ENCODE measurements around the gene C16orf90. TPM values are rescaled to one million over a fixed set of nuclear protein-coding genes. Genes with fewer than 3 reads are reported as not detected.

The C16orf90 gene
- polyA plus RNA-seq, 1 of the 3 experiments (the other 2 are of a cell fraction): not detected

DNA sequence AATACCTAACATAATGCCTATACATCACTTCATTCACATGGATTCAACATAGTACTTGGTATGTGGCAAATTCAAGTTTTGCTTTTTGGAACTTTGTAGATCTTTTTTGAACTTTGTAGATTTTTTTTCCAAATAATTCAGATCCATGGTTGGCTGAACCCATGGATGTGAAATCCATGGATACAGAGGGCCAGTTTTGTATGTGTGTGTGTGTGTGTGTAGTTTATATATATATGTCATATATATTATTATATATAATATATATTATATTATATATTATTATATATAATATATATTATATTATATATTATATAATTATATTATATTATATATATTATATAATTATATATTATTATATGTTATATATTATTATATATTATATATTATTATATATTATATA, 33.9 kb upstream of the C16orf90 start:
- TF ChIP-seq EZH2phosphoT487 (IDR thresholded peaks at IDR 0.05; ENCODE audit: borderline replicate concordance, low read depth) (no peak), JUND (IDR thresholded peaks at IDR 0.05) (no peak), NRF1 (IDR thresholded peaks at IDR 0.05; ENCODE audit: low read depth, low read length) (no peak), MEF2A (IDR thresholded peaks at IDR 0.05; ENCODE audit: borderline replicate concordance, low read depth) (no peak), GABPA (IDR thresholded peaks at IDR 0.05; ENCODE audit: low read depth) (no peak), GATA2 (CRISPR knock-in tag; IDR thresholded peaks at IDR 0.05) (no peak), TAF1 (IDR thresholded peaks at IDR 0.05; ENCODE audit: borderline replicate concordance, low read depth, low read length) (no peak), RCOR1 (IDR thresholded peaks at IDR 0.05; ENCODE audit: low read length) (no peak), SIN3A (IDR thresholded peaks at IDR 0.05; ENCODE audit: borderline replicate concordance, low read depth, low read length) (no peak), RXRA (IDR thresholded peaks at IDR 0.05; ENCODE audit: borderline replicate concordance, low read depth) (no peak), TEAD4 (IDR thresholded peaks at IDR 0.05; ENCODE audit: borderline replicate concordance, insufficient read depth) (no peak)
- TF ChIP-seq, protein P1, sequence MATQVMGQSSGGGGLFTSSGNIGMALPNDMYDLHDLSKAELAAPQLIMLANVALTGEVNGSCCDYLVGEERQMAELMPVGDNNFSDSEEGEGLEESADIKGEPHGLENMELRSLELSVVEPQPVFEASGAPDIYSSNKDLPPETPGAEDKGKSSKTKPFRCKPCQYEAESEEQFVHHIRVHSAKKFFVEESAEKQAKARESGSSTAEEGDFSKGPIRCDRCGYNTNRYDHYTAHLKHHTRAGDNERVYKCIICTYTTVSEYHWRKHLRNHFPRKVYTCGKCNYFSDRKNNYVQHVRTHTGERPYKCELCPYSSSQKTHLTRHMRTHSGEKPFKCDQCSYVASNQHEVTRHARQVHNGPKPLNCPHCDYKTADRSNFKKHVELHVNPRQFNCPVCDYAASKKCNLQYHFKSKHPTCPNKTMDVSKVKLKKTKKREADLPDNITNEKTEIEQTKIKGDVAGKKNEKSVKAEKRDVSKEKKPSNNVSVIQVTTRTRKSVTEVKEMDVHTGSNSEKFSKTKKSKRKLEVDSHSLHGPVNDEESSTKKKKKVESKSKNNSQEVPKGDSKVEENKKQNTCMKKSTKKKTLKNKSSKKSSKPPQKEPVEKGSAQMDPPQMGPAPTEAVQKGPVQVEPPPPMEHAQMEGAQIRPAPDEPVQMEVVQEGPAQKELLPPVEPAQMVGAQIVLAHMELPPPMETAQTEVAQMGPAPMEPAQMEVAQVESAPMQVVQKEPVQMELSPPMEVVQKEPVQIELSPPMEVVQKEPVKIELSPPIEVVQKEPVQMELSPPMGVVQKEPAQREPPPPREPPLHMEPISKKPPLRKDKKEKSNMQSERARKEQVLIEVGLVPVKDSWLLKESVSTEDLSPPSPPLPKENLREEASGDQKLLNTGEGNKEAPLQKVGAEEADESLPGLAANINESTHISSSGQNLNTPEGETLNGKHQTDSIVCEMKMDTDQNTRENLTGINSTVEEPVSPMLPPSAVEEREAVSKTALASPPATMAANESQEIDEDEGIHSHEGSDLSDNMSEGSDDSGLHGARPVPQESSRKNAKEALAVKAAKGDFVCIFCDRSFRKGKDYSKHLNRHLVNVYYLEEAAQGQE (IDR thresholded peaks at IDR 0.05; ENCODE audit: low read depth, low read length): no peak
- H3K79me2 ChIP-seq (ENCODE audit: insufficient read depth): no peaks in the 10 kb centered on the region
- CTCF ChIA-PET: no interaction called here
- no peak overlapping the region for H3K4me3 ChIP-seq (ENCODE audit: low read depth in 2 of 2, low read length in 1 of 2)
- no peaks in the 10 kb centered on the region for H3K9me3 ChIP-seq
- no peaks in the 10 kb centered on the region for H3K27me3 ChIP-seq (ENCODE audit: insufficient read depth)
- peaks cover 27 to 51% of the 10 kb centered on the region in 2 experiments for H3K36me3 ChIP-seq (replicated peaks in 1 of 2; ENCODE audit: control insufficient read depth in 1 of 2, insufficient read depth in 2 of 2, low read length in 1 of 2)
- H3F3A ChIP-seq (replicated peaks; ENCODE audit: insufficient read depth): peaks cover 6% of the 10 kb centered on the region
- no peak overlapping the region for H2AFZ ChIP-seq (ENCODE audit: low read depth)
- H3K27ac ChIP-seq (ENCODE audit: low read depth in 2 of 2, low read length in 1 of 2): no peak overlapping the region
- H4K20me1 ChIP-seq (ENCODE audit: insufficient read depth): no peaks in the 10 kb centered on the region
- no peak overlapping the region for H3K4me2 ChIP-seq
- no peak overlapping the region for H3K9ac ChIP-seq
- POLR2A ChIA-PET: no interaction called here
- no peak for DNase-seq
- H3K4me1 ChIP-seq (ENCODE audit: control insufficient read depth in 1 of 2, insufficient read depth in 2 of 2, low read depth in 1 of 2, low read length in 1 of 2): no peaks in the 10 kb centered on the region
- no peaks in the 10 kb centered on the region for H3K9me2 ChIP-seq

DNA sequence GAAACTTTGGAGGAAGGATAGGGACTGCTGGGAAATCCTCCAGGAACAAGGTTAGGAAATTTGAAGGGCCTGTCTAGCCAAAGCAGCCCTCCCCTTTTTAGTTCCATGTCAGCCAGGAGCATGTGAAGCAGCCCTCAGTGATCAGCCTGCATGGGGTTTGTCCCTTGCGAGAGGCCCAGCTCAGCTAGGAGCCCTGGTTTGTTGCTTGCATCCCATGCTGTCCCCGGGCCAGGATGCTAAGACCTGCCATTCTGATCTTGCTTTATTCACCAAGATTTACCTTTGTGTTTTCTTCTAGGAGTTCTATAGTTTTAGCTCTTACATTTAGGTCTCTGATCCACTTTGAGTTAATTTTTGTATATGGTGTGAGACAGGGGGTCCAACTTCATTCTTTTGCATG, 33.1 kb upstream of the C16orf90 start:
- peaks cover 27 to 48% of the 10 kb centered on the region in 2 experiments for H3K36me3 ChIP-seq (replicated peaks in 1 of 2; ENCODE audit: control insufficient read depth in 1 of 2, insufficient read depth in 2 of 2, low read length in 1 of 2)
- no peak overlapping the region for H2AFZ ChIP-seq (ENCODE audit: low read depth)
- no peak overlapping the region for H3K9ac ChIP-seq
- no peaks in the 10 kb centered on the region for H3K9me3 ChIP-seq
- H3K79me2 ChIP-seq (ENCODE audit: insufficient read depth): no peaks in the 10 kb centered on the region
- ChIA-PET CTCF (no interaction called here), POLR2A (no interaction called here)
- DNase-seq: no peak
- H3K27me3 ChIP-seq (ENCODE audit: insufficient read depth): no peaks in the 10 kb centered on the region
- H4K20me1 ChIP-seq (ENCODE audit: insufficient read depth): no peaks in the 10 kb centered on the region
- 100% methylated on average over 1 of the region's 2 CpGs for WGBS (ENCODE audit: low lambda C conversion rate)
- no peak overlapping the region for H3K4me3 ChIP-seq (ENCODE audit: low read depth in 2 of 2, low read length in 1 of 2)
- peaks cover 6% of the 10 kb centered on the region for H3F3A ChIP-seq (replicated peaks; ENCODE audit: insufficient read depth)
- H3K27ac ChIP-seq (ENCODE audit: low read depth in 2 of 2, low read length in 1 of 2): no peak overlapping the region
- H3K4me1 ChIP-seq (ENCODE audit: control insufficient read depth in 1 of 2, insufficient read depth in 2 of 2, low read depth in 1 of 2, low read length in 1 of 2): no peaks in the 10 kb centered on the region
- TF ChIP-seq, protein P1 (IDR thresholded peaks at IDR 0.05; ENCODE audit: low read depth, low read length): no peak
- TF ChIP-seq, protein P2, sequence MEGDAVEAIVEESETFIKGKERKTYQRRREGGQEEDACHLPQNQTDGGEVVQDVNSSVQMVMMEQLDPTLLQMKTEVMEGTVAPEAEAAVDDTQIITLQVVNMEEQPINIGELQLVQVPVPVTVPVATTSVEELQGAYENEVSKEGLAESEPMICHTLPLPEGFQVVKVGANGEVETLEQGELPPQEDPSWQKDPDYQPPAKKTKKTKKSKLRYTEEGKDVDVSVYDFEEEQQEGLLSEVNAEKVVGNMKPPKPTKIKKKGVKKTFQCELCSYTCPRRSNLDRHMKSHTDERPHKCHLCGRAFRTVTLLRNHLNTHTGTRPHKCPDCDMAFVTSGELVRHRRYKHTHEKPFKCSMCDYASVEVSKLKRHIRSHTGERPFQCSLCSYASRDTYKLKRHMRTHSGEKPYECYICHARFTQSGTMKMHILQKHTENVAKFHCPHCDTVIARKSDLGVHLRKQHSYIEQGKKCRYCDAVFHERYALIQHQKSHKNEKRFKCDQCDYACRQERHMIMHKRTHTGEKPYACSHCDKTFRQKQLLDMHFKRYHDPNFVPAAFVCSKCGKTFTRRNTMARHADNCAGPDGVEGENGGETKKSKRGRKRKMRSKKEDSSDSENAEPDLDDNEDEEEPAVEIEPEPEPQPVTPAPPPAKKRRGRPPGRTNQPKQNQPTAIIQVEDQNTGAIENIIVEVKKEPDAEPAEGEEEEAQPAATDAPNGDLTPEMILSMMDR (IDR thresholded peaks at IDR 0.05): no peak
- no peak for TF ChIP-seq ELF1 (IDR thresholded peaks at IDR 0.05)
- no peak for TF ChIP-seq JUND (IDR thresholded peaks at IDR 0.05)
- TF ChIP-seq IRF3 (IDR thresholded peaks at IDR 0.05; ENCODE audit: low read depth, low read length): no peak
- no peak for TF ChIP-seq EP300 (IDR thresholded peaks at IDR 0.05; ENCODE audit: borderline replicate concordance in 1 of 2, low read depth in 1 of 2, low read length in 1 of 2)
- no peak for TF ChIP-seq NRF1 (IDR thresholded peaks at IDR 0.05; ENCODE audit: low read depth, low read length)
- TF ChIP-seq SIN3A (IDR thresholded peaks at IDR 0.05; ENCODE audit: borderline replicate concordance, low read depth, low read length): no peak
- H3K4me2 ChIP-seq: no peak overlapping the region
- no peaks in the 10 kb centered on the region for H3K9me2 ChIP-seq

Data from SK-N-SH (cell line).